ENCODE data around the gene HADHA.
A peak's percentile ranks its signal among the peaks of the same experiment; 100 is the strongest.
"Not testable (repeated sequence)": the region's sequence is repeated elsewhere in the genome, so short reads cannot be mapped to it uniquely, and the experiment has no call there.

Gene HADHA

DNA sequence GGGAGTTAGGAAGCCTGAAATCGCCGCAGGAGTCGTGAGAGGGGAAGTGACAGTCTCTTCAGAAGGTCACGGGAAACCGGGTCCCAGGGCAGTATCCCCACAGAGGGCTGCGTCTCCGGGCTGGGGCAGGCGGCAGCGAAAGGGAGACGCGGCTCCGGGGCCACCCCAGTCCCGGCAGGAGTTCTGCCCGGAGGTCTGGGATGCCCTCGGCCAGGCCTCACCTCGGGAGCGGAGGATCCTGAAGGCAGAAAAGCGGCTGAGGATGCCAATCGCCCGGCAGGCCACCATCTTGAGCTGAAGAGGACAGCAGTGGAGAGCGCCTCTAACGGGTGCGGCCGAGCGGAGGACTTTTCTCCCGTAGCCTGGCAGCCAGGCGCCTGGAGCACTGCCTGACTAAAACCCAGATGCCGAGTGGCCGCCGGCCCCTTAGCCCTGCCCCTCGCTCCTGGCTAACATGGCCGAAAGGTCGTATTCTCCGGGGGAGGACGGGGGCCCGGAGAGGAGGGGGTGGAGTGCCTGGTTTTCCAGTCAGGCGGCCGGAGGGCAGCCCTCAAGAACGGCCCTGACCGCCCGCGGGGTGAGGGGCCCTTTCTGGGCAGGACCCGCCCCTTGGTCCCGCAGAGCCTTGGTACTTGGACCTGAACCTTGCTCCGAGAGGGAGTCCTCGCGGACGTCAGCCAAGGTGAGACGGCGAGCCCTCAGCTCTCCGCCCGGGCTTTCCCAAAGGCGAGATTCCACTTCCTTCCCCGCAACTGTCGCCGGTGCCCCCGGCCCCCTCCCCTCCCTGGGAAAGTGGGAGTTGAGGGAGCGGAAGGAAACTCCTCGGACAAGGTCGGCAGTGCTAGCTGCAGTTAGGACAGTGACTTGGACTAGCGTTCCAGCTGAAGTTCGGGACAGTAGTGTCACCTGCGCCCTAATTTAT lies at the start of gene HADHA, which contains the start of gene HADHB:
Gene HADHA, minus strand, starts transcription at position 324 of the 922 bp plus-strand sequence. Its CDS starts 36 bp downstream, at position 288.
Gene HADHB, plus strand, starts transcription at position 631 of the 922 bp plus-strand sequence. CDS start 9,316 bp downstream, outside the sequence.
- peak; percentile 86 for DNase-seq

DNA sequence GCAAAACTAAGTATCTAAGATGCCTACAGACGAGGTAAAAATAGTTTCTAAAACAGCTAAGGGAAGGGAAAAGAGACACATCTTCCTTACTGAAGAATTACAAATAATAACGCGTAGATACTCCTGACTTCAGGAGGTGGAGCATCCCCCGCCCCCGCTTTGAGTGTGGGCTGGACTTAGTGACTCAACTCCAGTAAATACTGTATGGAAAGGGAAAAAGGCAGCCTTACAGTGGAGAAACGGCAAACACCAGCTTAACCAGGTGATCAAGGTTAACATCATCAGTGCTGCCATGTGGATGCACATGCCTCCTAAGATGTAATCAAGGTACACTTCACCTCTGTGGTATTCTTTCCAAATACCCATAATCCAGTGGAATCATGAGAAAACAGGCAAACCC lies 48.2 kb upstream of the HADHA start:
- no peak for DNase-seq

DNA sequence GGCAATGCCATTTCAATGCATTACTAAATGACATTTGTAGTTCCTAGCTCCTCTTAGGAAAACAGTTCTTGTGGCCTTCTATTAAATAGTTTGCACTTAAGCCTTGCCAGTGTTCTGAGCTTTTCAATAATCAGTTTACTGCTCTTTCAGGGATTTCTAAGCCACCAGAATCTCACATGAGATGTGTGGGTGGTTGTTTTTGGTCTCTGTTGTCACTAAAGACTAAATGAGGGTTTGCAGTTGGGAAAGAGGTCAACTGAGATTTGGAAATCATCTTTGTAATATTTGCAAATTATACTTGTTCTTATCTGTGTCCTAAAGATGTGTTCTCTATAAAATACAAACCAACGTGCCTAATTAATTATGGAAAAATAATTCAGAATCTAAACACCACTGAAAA lies 45.6 kb upstream of the HADHA start:
- DNase-seq, result no peak

DNA sequence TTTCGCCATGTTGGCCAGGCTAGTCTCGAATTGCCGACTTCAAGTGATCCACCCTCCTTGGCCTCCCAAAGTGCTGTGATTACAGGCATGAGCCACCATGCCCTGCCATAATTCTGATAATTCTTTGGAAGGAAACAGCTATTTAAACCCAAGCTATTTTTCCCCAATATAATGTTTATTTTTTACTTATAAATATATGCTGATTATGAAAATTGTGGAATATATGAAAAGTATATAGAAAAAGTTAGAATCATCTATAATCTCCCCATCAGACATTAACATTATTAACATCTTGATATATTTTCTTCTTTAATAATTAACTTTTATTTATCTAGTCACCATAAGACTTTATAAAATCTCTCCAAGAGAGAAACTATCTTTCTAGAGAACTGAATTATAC lies 41.5 kb upstream of the HADHA start:
- no peak for DNase-seq

DNA sequence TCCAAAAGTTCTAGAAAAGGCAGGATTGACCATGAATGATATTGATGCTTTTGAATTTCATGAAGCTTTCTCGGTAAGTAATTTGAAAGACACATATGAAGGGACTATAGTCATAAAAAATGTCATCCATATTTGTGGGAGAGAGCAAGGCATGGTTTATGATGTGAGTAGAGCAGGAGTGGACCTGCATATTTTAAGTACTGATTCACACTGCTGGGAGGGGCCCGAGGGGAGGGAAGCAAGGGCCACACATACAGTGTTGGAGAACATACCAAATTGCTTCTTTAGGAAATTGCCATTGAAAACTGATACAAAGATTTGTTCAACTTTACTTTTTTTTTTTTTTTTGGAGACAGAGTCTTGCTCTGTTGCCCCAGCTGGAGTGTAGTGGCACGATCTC lies 39.7 kb upstream of the HADHA start:
- no peak for DNase-seq

DNA sequence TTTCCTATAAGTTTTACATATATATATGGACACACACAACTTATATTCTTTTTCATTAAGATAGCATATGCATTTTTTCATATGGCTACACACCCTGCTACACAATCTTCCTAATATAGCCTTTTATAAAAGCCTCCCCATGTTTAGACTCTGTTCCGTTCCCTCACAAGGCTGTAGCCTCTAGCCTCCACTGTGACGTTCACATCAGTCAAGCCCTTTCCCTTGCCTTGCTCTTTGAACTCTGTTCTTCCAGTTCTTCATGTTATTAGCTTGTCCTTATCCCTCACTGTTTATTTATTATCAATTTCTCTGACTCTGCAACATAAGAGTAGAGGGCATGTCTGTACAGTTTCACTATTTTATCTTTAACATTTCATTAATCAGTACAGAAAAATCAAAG lies 39.2 kb upstream of the HADHA start:
- DNase-seq, result no peak

DNA sequence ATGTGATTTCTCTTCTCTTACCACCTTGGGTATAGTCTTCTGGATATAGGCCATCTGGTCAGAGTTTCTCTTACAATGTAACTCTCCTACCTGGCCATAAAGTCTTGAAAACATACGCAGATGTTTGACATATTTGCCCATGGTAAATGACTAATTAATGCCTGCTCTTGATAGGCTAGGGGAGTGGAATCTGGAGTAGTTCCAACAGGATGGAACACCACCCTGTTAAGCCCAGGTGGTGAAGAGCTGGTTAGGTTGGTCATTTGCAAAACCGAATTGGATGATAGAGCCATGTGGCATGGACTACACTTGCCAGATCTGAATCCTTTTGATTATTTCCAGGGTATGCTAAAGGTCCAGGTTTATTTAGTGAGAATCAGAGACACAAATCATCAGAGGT lies 36.8 kb upstream of the HADHA start:
- DNase-seq, result no peak

DNA sequence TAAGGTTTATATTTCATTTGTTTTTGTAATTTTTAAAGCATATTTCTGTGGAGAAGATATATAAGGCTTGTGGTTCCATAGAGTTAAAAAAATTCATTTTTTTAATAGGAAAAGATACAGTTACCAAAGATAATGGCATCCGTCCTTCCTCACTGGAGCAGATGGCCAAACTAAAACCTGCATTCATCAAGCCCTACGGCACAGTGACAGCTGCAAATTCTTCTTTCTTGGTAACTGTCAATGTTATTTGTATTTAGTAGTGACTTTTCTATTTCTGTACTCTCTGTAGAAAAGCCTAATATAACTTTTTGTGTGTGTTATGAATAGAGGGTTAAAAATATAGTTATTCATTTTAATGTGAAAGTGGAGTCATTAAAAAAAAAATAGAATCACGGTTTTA lies 35.5 kb upstream of the HADHA start:
- no peak for DNase-seq

DNA sequence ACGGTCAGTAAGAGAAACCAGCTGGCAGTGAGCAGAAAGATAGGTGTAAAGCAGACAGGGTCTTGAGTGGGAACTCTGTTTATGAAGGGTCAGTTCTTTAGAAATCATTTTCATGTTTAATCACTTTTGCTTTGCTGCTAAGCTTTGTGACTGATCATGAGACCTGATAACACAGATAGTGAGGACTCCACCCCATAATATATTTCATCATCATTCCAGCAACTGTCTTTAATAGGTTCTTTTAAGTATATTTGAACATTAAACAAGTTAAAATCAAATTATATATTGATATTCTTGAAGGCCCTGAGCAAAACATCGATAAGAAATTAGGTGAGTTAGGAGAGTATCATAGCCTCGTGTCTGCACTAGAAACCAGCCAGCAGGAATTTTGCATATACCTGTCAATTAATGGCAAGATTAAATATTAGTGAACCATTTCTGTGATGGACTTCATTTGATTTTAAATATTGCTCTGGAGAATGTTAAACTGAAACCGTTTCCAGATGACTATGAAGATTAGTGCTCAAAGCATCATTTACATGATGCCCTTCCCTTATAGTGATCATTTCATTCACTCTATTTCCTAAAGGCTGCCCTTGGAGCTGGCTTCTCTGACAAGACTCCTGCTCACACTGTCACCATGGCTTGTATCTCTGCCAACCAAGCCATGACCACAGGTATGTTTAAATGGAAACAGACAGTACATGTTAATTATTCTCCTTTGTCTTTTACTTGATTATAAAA lies 32.2 kb upstream of the HADHA start:
- DNase-seq, result no peak

DNA sequence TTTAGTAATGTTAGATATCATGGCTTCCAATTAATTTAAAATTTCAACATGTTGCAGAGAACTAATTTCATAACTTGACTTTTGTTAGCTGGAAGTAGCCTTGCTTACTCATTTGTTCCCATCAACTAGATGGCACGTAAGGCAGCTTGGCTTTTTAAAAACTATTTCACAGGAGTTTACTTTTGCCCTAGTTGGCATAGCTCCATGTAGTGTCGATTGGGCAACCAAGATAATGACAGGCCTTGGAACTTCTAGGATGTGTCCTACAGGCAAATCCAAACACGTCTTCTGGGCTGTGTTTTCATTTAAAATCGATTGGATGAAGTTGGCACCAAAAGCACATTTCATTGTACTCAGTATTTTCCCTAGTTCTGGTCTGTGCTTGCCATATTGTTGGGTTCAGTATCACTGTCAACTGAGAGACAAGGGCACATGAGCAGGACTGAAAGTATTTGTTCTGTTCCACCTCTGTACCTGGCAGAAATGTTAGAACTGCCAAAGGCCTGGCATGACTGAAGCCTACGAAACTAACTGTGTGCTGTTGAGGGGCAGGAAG lies 29.7 kb upstream of the HADHA start:
- no peak for DNase-seq

DNA sequence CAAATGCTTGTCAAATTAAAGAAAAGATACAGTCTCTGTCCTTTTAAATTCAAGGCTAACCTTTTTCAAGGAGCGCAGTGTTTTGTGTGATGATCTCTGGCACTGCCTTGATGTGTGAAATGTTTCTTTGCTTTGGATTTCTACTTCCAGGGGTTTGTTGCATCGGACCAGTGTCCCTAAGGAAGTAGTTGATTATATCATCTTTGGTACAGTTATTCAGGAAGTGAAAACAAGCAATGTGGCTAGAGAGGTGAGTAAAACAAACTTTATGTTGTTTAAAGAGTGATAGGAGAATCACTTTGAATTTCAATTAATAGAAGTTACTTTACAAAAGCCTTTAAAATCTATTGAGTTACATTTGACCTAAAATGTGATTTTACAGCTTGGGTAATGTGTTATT lies 29.1 kb upstream of the HADHA start:
- DNase-seq, result no peak

DNA sequence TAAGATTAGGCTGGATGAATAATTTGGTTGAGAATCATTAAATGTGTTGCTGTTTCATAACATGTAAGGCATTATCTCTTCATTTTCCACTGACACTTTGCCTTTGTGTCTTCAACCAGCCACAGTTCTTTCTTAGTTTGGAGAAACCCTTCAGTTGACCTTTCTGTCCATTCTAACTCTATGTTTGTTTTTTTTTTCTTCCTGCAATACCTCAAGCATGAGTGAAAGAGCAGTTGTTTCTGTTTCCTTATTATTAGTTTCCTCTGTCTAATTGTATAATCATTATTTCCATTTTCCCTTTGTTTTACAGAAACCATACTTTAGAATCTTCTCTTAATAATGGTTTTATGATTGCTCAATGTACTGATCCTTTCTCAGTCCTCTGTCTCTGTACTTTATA lies 25.9 kb upstream of the HADHA start:
- DNase-seq, result no peak

DNA sequence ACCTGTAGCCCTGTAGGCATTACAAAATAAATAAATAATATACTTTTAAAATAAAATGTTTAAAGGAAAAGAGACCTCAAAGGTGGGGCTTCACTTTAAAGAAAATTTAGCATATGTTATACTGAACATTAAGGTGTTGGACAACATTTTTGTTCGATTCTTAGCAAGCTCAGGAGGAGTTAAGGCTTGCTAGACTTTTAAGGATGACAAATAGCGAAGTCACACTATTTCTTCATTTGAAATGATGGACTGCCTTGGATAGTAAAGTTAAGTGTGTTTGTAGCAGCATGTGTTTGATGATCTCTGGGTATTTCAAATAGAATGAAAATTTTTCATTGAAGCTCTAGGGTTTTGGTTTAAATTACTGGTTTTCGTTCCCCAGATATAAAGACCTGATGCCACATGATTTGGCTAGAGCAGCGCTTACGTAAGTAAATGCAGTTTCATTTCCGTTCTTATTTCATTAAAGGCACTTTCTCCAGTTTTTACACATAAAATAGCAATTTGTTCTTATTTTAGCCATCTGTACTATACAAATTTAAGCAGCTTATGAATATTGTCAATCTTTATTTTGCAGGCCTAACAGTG lies 25.2 kb upstream of the HADHA start:
- no peak for DNase-seq

DNA sequence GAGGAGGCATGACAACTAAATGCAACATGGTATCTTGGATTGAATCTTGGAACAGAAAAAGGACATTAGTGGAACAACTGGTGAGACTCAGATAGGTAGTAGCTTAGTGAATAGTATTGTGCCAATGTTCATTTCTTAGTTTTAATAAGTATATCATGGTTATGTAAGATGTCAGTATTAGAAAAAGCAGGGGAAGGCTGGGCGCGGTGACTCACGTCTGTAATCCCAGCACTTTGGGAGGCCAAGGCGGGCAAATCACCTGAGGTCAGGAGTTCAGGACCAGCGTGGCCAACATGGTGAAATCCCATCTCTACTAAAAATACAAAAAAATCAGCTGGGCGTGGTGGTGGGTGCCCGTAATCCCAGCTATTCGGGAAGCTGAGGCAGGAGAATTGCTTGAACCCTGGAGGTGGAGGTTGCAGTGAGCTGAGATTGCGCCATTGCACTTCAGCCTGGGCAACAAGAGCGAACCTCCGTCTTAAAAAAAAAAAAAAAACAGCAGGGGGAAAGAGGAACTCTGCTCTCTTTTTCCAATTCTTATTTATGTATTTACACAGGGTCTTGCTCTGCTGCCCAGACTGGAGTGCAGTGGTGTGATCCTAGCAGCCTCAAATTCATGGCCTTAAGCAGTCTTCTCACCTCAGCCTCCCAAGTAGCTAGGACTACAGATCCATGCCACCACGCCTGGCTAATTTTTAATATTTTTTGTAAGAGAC lies 24.4 kb upstream of the HADHA start:
- DNase-seq, result not testable (repeated sequence)

DNA sequence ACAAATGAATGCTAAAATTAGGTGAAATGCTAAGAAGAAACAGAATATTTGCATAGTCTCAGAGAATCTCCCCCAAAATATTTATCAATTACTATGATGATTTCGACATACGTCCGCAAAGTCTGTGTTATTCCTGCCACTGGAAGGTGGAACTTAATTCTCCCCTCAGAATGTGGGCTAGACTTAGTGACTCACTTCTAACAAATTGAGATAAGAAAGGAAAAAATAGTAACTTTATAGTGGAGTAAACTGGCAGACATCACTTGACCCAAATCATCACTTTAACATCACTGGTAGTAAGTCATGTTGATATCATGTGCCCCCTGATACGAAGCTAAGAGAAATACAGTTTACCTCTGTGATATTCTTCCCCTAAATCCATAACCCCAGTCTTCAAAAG lies 23.8 kb upstream of the HADHA start:
- no peak for DNase-seq

DNA sequence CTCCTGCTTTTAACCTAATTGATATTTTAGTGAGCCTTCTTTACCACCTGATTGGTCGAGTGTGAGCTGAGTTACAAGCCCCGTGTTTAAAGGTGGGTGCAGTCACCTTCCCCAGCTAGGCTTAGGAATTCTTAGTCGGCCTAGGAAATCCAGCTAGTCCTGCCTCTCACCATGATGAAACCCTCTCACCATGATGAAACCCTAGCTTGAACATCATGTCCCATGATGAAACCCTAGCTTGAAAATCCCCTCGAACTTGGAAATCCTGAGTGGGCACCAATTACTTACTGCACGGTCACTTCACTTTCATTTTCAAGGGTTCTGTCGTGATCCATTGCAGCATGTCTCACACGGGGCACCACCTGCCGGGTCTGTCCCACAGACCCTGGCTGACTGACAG lies 14.4 kb upstream of the HADHA start:
- not testable (repeated sequence) for DNase-seq

DNA sequence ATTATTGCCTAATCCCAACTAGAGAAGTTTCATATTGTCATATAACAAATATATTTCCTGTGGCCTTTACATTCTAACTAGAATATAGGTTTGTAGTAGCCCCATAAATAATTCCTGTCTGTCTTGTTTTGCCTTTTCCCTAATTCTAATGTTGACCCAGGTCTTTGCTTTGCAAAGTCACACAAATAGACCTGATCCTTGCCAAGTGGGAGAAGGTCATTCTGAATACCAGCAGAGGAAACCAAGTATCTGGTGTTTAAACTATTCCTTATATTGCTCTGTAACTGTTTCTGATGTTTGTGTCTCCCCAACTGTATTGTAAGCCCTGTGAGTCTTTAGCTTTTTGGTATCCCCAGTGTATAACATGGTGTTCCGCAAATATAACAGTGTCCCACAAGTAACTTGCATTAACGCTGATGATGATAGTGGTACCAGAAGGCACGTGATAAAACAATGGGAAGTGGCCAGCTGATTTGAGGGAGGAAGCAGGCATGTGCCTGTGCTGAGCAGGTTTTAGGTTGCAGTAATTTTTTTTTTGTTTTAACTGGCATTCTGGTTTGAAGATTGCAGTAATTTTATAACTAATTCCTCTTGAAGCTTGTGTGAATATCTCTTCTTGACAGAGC lies 11.4 kb upstream of the HADHA start:
- DNase-seq, result no peak

DNA sequence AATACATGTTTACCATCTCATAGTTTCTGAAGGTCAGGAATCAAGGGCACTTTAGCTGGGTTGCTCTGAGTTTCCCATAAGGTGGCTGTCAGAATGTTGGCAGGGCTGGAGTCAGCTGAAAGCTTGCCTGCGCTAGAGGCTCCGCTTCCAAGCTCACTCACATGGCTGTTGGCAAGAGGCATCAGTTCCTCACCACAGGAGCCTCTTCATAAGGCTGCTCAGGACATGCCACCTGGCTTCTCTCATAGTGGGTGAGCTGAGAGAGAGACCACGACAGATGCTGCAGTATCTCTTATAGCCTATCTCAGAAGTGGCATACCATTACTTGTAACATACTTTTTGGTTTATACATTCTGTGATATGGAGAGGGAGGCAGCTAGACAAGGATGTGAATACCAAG lies 7.5 kb upstream of the HADHA start:
- no peak for DNase-seq

DNA sequence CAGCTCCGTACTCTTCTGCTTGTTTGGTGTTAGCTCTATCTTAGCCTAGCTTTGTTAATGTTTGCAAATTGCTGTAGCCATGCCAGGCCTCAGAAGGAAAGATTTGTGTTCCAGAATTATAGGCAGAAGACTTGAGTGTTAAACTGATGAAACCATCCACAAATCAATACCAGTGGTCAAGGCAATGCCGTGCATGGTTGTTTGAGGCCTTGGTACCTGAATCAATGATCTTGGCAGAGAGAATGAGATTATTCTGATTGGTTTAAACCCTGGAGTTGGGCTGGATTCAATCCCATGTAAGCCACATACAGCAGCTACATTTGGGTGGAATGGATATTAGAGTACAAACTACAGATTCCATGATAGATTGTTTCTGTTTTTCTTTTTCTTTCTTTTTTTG lies 5.2 kb upstream of the HADHA start:
- DNase-seq, result no peak

DNA sequence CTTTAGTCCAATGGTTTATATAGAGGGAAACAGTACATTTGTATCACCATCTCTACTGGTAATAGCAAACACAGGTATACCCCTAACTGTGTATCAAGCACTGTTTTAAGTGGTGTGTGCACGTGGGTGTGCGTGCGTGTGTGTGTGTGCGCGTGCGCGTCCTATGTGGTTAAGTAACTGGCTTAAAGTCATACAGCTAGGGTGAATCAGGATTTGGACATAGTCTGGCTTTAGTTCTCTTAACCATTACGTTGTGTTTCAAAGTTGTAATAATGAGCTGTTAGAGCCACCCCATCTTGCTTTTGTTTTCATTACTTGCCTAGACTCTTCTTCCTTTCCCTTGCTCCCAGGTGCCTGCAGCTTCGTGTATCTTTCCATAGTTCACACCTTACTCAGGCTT lies 2.4 kb upstream of the HADHA start:
- DNase-seq, result peak; percentile 34

DNA sequence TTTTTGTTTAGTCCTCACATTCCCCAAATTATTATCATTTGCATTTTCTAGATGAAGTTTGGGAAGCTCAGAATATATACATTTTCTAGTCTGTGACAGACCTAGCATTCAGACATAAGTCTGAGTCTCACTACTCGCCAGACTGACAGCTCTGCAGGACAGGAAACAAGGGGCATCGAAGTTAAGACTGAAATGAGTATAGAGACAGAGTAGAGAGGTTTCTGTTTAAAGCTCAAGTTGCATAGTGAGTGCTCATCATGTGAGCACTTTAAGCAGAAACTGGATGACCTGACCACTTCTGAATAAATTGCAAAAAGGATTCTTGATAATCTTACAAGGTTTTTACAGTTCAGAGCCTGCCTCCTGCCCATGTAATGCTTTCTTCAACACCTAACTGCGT lies 1.4 kb upstream of the HADHA start:
- DNase-seq, result no peak

DNA sequence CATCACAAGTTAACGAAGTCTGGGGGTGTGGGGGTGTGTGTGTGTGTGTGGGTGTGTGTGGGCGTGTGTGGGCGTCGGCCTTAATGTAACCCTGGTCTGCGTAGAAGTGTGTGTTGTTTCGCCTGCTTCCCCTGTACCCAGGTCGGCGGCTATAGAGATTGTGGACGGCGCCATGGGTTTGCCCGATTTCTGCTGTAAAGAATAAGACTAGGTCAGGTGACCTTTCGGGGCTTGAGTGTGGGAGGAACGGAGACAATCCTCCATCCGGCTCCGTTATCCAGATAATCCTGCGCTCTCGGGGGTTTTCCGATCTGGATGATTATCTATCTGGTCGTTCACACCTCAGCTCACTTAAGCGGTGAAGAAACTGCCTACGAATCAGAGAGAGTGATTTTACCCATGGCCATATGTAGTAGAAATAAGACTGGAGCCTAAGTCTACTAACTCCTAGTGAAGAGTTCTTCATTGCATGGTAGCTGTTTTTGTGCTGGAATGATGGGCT lies 850 bp upstream of the HADHA start:
- DNase-seq, result peak; percentile 57

Data from CD4-positive, alpha-beta T cell treated with Interleukin-6 for 4 hours (primary cell).